ENCODE results near the gene MAP3K12.

DNA sequence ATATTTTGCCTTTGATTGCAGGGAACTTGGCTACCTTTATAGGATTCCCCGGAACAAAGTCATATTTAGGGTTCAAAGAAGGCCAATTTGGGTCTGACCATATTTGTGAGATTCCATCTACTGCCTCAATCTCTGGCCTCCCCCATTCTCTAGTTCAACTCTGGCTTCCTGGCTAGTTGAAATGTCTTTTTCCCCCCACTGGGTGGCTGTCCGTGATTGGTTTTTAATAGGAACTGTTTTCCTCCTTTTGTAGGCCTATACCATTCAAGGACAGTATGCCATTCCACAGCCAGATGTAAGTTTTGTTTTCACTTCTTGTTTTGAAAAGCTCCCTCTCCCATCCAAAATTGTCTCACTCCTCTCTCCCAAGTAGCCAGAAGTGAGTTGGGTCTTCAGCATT is 33.6 kb downstream of the MAP3K12 start:
- TF ChIP-seq SIX5 (IDR thresholded peaks at IDR 0.05; ENCODE audit: low read depth, low read length, severe bottlenecking) (no peak), POLR2A (IDR thresholded peaks at IDR 0.05; ENCODE audit: low read depth, low read length) (no peak), BMI1 (IDR thresholded peaks at IDR 0.05; ENCODE audit: borderline replicate concordance) (no peak), TCF7 (IDR thresholded peaks at IDR 0.05; ENCODE audit: borderline replicate concordance) (no peak), TAF1 (IDR thresholded peaks at IDR 0.05; ENCODE audit: borderline replicate concordance, low read depth, low read length) (no peak), BHLHE40 (IDR thresholded peaks at IDR 0.05; ENCODE audit: borderline replicate concordance in 1 of 2, low read depth in 2 of 2, low read length in 1 of 2) (no peak)
- TF ChIP-seq, protein P1, sequence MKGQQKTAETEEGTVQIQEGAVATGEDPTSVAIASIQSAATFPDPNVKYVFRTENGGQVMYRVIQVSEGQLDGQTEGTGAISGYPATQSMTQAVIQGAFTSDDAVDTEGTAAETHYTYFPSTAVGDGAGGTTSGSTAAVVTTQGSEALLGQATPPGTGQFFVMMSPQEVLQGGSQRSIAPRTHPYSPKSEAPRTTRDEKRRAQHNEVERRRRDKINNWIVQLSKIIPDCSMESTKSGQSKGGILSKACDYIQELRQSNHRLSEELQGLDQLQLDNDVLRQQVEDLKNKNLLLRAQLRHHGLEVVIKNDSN (IDR thresholded peaks at IDR 0.05; ENCODE audit: borderline replicate concordance, extremely low read length, insufficient read depth, low read depth, low read length), result no peak
- TF ChIP-seq, protein P2, sequence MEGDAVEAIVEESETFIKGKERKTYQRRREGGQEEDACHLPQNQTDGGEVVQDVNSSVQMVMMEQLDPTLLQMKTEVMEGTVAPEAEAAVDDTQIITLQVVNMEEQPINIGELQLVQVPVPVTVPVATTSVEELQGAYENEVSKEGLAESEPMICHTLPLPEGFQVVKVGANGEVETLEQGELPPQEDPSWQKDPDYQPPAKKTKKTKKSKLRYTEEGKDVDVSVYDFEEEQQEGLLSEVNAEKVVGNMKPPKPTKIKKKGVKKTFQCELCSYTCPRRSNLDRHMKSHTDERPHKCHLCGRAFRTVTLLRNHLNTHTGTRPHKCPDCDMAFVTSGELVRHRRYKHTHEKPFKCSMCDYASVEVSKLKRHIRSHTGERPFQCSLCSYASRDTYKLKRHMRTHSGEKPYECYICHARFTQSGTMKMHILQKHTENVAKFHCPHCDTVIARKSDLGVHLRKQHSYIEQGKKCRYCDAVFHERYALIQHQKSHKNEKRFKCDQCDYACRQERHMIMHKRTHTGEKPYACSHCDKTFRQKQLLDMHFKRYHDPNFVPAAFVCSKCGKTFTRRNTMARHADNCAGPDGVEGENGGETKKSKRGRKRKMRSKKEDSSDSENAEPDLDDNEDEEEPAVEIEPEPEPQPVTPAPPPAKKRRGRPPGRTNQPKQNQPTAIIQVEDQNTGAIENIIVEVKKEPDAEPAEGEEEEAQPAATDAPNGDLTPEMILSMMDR (IDR thresholded peaks at IDR 0.05 in 2 of 3, conservative IDR thresholded peaks at IDR 0.05 in 1 of 3; ENCODE audit: control insufficient read depth in 2 of 3, extremely low read depth in 1 of 3, insufficient read depth in 1 of 3, low read depth in 3 of 3, low read length in 3 of 3), result no peak
